HEK293 (cell line): ENCODE data around the gene UTP4.
A peak's percentile ranks its signal among the peaks of the same experiment; 100 is the strongest.

Source experiments
- EGR2 ChIP-seq: fragments of 450-650 bp; formaldehyde crosslinking; IDR thresholded peaks from 2 replicates; pipeline ENCODE4 v1.5.1; 2016; ENCODE audit warnings: low read depth, missing biosample characterization, missing genetic modification characterization
- GLI2 ChIP-seq: fragments of 450-650 bp; formaldehyde crosslinking; IDR thresholded peaks from 2 replicates; pipeline ENCODE4; 2017; ENCODE audit warnings: missing biosample characterization, missing genetic modification characterization, low read depth, borderline replicate concordance
- GLI4 ChIP-seq: fragments of 450-650 bp; formaldehyde crosslinking; IDR thresholded peaks from 2 replicates; pipeline ENCODE4 v1.5.1; 2016; ENCODE audit warnings: missing biosample characterization, missing genetic modification characterization
- GLIS1 ChIP-seq: fragments of 450-650 bp; formaldehyde crosslinking; IDR thresholded peaks from 2 replicates; pipeline ENCODE4 v1.5.1; 2016; ENCODE audit warnings: missing biosample characterization, missing genetic modification characterization
- GLIS2 ChIP-seq: fragments of 450-650 bp; formaldehyde crosslinking; IDR thresholded peaks from 2 replicates; pipeline ENCODE4 v1.5.1; 2016; ENCODE audit warnings: missing biosample characterization, missing genetic modification characterization
- HOXA7 ChIP-seq: sonication (generic); formaldehyde crosslinking; IDR thresholded peaks from 2 replicates; pipeline ENCODE4 v1.8.1; 2022; ENCODE audit warnings: missing genetic modification reagents, borderline replicate concordance
- MEIS1 ChIP-seq: sonication (generic); formaldehyde crosslinking; IDR thresholded peaks from 2 replicates; pipeline ENCODE4 v1.8.1; 2022; ENCODE audit warnings: missing genetic modification reagents, mild to moderate bottlenecking, borderline replicate concordance
- PRDM10 ChIP-seq: fragments of 450-650 bp; formaldehyde crosslinking; IDR thresholded peaks from 2 replicates; pipeline ENCODE4 v1.5.1; 2016; ENCODE audit warnings: missing biosample characterization, missing genetic modification characterization
- SALL2 ChIP-seq: fragments of 450-650 bp; formaldehyde crosslinking; IDR thresholded peaks from 2 replicates; pipeline ENCODE4 v1.5.0; 2017; ENCODE audit warnings: missing biosample characterization, mild to moderate bottlenecking, missing genetic modification characterization, borderline replicate concordance
- WT1 ChIP-seq: fragments of 450-650 bp; formaldehyde crosslinking; IDR thresholded peaks from 2 replicates; pipeline ENCODE4 v1.5.1; 2016; ENCODE audit warnings: missing biosample characterization, missing genetic modification characterization
- ZBTB20 ChIP-seq: fragments of 450-650 bp; formaldehyde crosslinking; IDR thresholded peaks from 2 replicates; pipeline ENCODE4 v1.5.1; 2016; ENCODE audit warnings: missing biosample characterization, missing genetic modification characterization
- ZBTB21 ChIP-seq: fragments of 450-650 bp; formaldehyde crosslinking; IDR thresholded peaks from 2 replicates; pipeline ENCODE4 v1.5.1; 2017; ENCODE audit warnings: missing biosample characterization, missing genetic modification characterization
- ZBTB7A ChIP-seq: fragments of 450-650 bp; formaldehyde crosslinking; IDR thresholded peaks from 2 replicates; pipeline ENCODE4 v1.5.1; 2016; ENCODE audit warnings: low read depth, missing biosample characterization, missing genetic modification characterization
- ZFHX2 ChIP-seq: fragments of 450-650 bp; formaldehyde crosslinking; conservative IDR thresholded peaks from 2 replicates; pipeline ENCODE4 v1.5.1; 2016; ENCODE audit warnings: missing biosample characterization, missing genetic modification characterization
- ZNF112 ChIP-seq: fragments of 450-650 bp; formaldehyde crosslinking; IDR thresholded peaks from 2 replicates; pipeline ENCODE4 v1.5.0; 2017; ENCODE audit warnings: missing biosample characterization, missing genetic modification characterization
- ZNF132 ChIP-seq: fragments of 450-650 bp; formaldehyde crosslinking; IDR thresholded peaks from 2 replicates; pipeline ENCODE4 v1.5.1; 2017; ENCODE audit warnings: missing biosample characterization, missing genetic modification characterization, borderline replicate concordance
- ZNF211 ChIP-seq: fragments of 450-650 bp; formaldehyde crosslinking; IDR thresholded peaks from 2 replicates; pipeline ENCODE4 v1.5.1; 2016; ENCODE audit warnings: low read depth, missing biosample characterization, missing genetic modification characterization
- ZNF223 ChIP-seq: fragments of 450-650 bp; formaldehyde crosslinking; IDR thresholded peaks from 2 replicates; pipeline ENCODE4 v1.5.1; 2016; ENCODE audit warnings: missing biosample characterization, missing genetic modification characterization
- ZNF239 ChIP-seq: fragments of 450-650 bp; formaldehyde crosslinking; IDR thresholded peaks from 2 replicates; pipeline ENCODE4 v1.5.1; 2016; ENCODE audit warnings: missing biosample characterization, missing genetic modification characterization
- ZNF335 ChIP-seq: fragments of 450-650 bp; formaldehyde crosslinking; conservative IDR thresholded peaks from 2 replicates; pipeline ENCODE4 v1.5.1; 2016; ENCODE audit warnings: missing biosample characterization, missing genetic modification characterization
- ZNF341 ChIP-seq: fragments of 450-650 bp; formaldehyde crosslinking; IDR thresholded peaks from 2 replicates; pipeline ENCODE4; 2016; ENCODE audit warnings: low read depth, missing biosample characterization, missing genetic modification characterization
- ZNF48 ChIP-seq: fragments of 450-650 bp; formaldehyde crosslinking; IDR thresholded peaks from 2 replicates; pipeline ENCODE4 v1.5.1; 2016; ENCODE audit warnings: missing biosample characterization, missing genetic modification characterization
- ZNF677 ChIP-seq: fragments of 450-650 bp; IDR thresholded peaks from 2 replicates; pipeline ENCODE4 v1.5.0; 2018; ENCODE audit warnings: missing biosample characterization, mild to moderate bottlenecking, missing genetic modification characterization, moderate library complexity
- TF ChIP-seq, protein P1 (sequence below): fragments of 450-650 bp; formaldehyde crosslinking; IDR thresholded peaks from 2 replicates; pipeline ENCODE4 v1.5.1; 2017; ENCODE audit warnings: missing biosample characterization, missing genetic modification characterization
- TF ChIP-seq, protein P2 (sequence below): fragments of 450-650 bp; formaldehyde crosslinking; IDR thresholded peaks from 2 replicates; pipeline ENCODE4 v1.5.1; 2016; ENCODE audit warnings: missing biosample characterization, missing genetic modification characterization, low read depth
- TF ChIP-seq, protein P3 (sequence below): fragments of 450-650 bp; formaldehyde crosslinking; IDR thresholded peaks from 2 replicates; pipeline ENCODE4 v1.5.1; 2017; ENCODE audit warnings: missing biosample characterization, mild to moderate bottlenecking, missing genetic modification characterization, moderate library complexity
- TF ChIP-seq, protein P4 (sequence below): fragments of 450-650 bp; formaldehyde crosslinking; IDR thresholded peaks from 2 replicates; pipeline ENCODE4 v1.5.1; 2016; ENCODE audit warnings: missing biosample characterization, missing genetic modification characterization
- TF ChIP-seq, protein P5 (sequence below): fragments of 450-650 bp; formaldehyde crosslinking; IDR thresholded peaks from 2 replicates; pipeline ENCODE4 v1.5.1; 2017; ENCODE audit warnings: missing biosample characterization, missing genetic modification characterization

The UTP4 gene

GRCh38 chr16:69106491-69107315 lies 25.7 kb upstream of the UTP4 start (continued):
- TF ChIP-seq EGR2 (tag by site-specific recombination) = 0 out of 2 replicates have a peak, but pooled peaks have one; percentile 17
- TF ChIP-seq PRDM10 = no peak
- peak; percentile 53 for TF ChIP-seq ZNF341 (tag by site-specific recombination)
- TF ChIP-seq ZNF112 = no peak
- TF ChIP-seq, protein P1, sequence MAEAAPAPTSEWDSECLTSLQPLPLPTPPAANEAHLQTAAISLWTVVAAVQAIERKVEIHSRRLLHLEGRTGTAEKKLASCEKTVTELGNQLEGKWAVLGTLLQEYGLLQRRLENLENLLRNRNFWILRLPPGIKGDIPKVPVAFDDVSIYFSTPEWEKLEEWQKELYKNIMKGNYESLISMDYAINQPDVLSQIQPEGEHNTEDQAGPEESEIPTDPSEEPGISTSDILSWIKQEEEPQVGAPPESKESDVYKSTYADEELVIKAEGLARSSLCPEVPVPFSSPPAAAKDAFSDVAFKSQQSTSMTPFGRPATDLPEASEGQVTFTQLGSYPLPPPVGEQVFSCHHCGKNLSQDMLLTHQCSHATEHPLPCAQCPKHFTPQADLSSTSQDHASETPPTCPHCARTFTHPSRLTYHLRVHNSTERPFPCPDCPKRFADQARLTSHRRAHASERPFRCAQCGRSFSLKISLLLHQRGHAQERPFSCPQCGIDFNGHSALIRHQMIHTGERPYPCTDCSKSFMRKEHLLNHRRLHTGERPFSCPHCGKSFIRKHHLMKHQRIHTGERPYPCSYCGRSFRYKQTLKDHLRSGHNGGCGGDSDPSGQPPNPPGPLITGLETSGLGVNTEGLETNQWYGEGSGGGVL (tag by site-specific recombination) = 0 out of 2 replicates have a peak, but pooled peaks have one; percentile 9
- no peak for TF ChIP-seq ZNF223
- TF ChIP-seq ZBTB20 (tag by site-specific recombination) = peak; percentile 61; the same call in 1 of the 2 replicates
- no peak for TF ChIP-seq ZBTB21 (tag by site-specific recombination)
- TF ChIP-seq ZNF48 (tag by site-specific recombination) = no peak
- peak; percentile 67 for TF ChIP-seq GLIS1
- no peak for TF ChIP-seq ZBTB7A
- no peak for TF ChIP-seq ZNF239 (tag by site-specific recombination)
- TF ChIP-seq GLIS2 = peak; percentile 47
- TF ChIP-seq, protein P2, sequence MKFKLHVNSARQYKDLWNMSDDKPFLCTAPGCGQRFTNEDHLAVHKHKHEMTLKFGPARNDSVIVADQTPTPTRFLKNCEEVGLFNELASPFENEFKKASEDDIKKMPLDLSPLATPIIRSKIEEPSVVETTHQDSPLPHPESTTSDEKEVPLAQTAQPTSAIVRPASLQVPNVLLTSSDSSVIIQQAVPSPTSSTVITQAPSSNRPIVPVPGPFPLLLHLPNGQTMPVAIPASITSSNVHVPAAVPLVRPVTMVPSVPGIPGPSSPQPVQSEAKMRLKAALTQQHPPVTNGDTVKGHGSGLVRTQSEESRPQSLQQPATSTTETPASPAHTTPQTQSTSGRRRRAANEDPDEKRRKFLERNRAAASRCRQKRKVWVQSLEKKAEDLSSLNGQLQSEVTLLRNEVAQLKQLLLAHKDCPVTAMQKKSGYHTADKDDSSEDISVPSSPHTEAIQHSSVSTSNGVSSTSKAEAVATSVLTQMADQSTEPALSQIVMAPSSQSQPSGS = no peak
- TF ChIP-seq SALL2 (tag by site-specific recombination) = no peak
- TF ChIP-seq WT1 = no peak
- TF ChIP-seq ZNF132 (tag by site-specific recombination) = no peak
- TF ChIP-seq MEIS1 (CRISPR knock-in tag) = no peak
- TF ChIP-seq, protein P3, sequence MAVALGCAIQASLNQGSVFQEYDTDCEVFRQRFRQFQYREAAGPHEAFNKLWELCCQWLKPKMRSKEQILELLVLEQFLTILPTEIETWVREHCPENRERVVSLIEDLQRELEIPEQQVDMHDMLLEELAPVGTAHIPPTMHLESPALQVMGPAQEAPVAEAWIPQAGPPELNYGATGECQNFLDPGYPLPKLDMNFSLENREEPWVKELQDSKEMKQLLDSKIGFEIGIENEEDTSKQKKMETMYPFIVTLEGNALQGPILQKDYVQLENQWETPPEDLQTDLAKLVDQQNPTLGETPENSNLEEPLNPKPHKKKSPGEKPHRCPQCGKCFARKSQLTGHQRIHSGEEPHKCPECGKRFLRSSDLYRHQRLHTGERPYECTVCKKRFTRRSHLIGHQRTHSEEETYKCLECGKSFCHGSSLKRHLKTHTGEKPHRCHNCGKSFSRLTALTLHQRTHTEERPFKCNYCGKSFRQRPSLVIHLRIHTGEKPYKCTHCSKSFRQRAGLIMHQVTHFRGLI (tag by site-specific recombination) = peak; percentile 92
- no peak for TF ChIP-seq ZNF677 (tag by site-specific recombination)
- TF ChIP-seq, protein P4, sequence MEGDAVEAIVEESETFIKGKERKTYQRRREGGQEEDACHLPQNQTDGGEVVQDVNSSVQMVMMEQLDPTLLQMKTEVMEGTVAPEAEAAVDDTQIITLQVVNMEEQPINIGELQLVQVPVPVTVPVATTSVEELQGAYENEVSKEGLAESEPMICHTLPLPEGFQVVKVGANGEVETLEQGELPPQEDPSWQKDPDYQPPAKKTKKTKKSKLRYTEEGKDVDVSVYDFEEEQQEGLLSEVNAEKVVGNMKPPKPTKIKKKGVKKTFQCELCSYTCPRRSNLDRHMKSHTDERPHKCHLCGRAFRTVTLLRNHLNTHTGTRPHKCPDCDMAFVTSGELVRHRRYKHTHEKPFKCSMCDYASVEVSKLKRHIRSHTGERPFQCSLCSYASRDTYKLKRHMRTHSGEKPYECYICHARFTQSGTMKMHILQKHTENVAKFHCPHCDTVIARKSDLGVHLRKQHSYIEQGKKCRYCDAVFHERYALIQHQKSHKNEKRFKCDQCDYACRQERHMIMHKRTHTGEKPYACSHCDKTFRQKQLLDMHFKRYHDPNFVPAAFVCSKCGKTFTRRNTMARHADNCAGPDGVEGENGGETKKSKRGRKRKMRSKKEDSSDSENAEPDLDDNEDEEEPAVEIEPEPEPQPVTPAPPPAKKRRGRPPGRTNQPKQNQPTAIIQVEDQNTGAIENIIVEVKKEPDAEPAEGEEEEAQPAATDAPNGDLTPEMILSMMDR (tag by site-specific recombination) = peak; percentile 38; the same call in 1 of the 2 replicates
- TF ChIP-seq GLI4 (tag by site-specific recombination) = no peak
- TF ChIP-seq HOXA7 (CRISPR knock-in tag) = no peak
- TF ChIP-seq ZNF335 (tag by site-specific recombination) = peak; percentile 22; the same call in 1 of the 2 replicates
- TF ChIP-seq, protein P5, sequence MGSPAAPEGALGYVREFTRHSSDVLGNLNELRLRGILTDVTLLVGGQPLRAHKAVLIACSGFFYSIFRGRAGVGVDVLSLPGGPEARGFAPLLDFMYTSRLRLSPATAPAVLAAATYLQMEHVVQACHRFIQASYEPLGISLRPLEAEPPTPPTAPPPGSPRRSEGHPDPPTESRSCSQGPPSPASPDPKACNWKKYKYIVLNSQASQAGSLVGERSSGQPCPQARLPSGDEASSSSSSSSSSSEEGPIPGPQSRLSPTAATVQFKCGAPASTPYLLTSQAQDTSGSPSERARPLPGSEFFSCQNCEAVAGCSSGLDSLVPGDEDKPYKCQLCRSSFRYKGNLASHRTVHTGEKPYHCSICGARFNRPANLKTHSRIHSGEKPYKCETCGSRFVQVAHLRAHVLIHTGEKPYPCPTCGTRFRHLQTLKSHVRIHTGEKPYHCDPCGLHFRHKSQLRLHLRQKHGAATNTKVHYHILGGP = no peak
- TF ChIP-seq ZNF211 (tag by site-specific recombination) = no peak
- peak; percentile 42; the same call in 1 of the 2 replicates for TF ChIP-seq ZFHX2
- TF ChIP-seq GLI2 (tag by site-specific recombination) = no peak
